ENCODE results near the gene STX8. TPM values are rescaled to one million over a fixed set of nuclear protein-coding genes. Genes with fewer than 3 reads are reported as not detected.
"Not testable (repeated sequence)": the region's sequence is repeated elsewhere in the genome, so short reads cannot be mapped to it uniquely, and the experiment has no call there.

STX8 gene
- polyA plus RNA-seq, 1 of the 3 experiments (the other 2 are of a cell fraction), result 51.3 TPM

GRCh38 chr17:9612006-9612405 lies 36.4 kb upstream of the STX8 start:
- ChIA-PET CTCF (interaction anchor here (1.7 kb wide), 1 partner anchor 35 kb away, joined by 4 read pairs; the partner anchor contains the start of gene CFAP52), POLR2A (no interaction called here)

GRCh38 chr17:9611557-9611956 lies 35.9 kb upstream of the STX8 start:
- H3K9me3 ChIP-seq, result no peaks in the 10 kb centered on the region
- no peaks in the 10 kb centered on the region for H3K79me2 ChIP-seq (ENCODE audit: insufficient read depth)
- WGBS (ENCODE audit: low lambda C conversion rate), result 3% methylated on average over 2 of the region's 2 CpGs
- TF ChIP-seq NFIC (IDR thresholded peaks at IDR 0.05; ENCODE audit: borderline replicate concordance) (no peak), ZBTB33 (IDR thresholded peaks at IDR 0.05; ENCODE audit: borderline replicate concordance, low read depth) (no peak), TCF12 (IDR thresholded peaks at IDR 0.05) (no peak), FOXM1 (IDR thresholded peaks at IDR 0.05; ENCODE audit: low read depth) (no peak), MXI1 (IDR thresholded peaks at IDR 0.05; ENCODE audit: low read depth, low read length) (no peak), TEAD4 (IDR thresholded peaks at IDR 0.05; ENCODE audit: borderline replicate concordance, insufficient read depth) (no peak)
- TF ChIP-seq, protein P1, sequence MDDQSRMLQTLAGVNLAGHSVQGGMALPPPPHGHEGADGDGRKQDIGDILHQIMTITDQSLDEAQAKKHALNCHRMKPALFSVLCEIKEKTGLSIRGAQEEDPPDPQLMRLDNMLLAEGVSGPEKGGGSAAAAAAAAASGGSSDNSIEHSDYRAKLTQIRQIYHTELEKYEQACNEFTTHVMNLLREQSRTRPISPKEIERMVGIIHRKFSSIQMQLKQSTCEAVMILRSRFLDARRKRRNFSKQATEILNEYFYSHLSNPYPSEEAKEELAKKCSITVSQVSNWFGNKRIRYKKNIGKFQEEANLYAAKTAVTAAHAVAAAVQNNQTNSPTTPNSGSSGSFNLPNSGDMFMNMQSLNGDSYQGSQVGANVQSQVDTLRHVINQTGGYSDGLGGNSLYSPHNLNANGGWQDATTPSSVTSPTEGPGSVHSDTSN (IDR thresholded peaks at IDR 0.05), result no peak
- DNase-seq, result no peak
- no peaks in the 10 kb centered on the region for H4K20me1 ChIP-seq (ENCODE audit: insufficient read depth)
- H3K4me3 ChIP-seq (ENCODE audit: low read depth in 2 of 2, low read length in 1 of 2), result no peak overlapping the region
- no peak overlapping the region for H3K27ac ChIP-seq (ENCODE audit: low read depth in 2 of 2, low read length in 1 of 2)
- H2AFZ ChIP-seq (ENCODE audit: low read depth), result no peak overlapping the region
- H3K36me3 ChIP-seq (replicated peaks in 1 of 2; ENCODE audit: control insufficient read depth in 1 of 2, insufficient read depth in 2 of 2, low read length in 1 of 2), result no peaks in the 10 kb centered on the region
- no peak overlapping the region for H3K9ac ChIP-seq
- no peaks in the 10 kb centered on the region for H3K9me2 ChIP-seq
- no peak overlapping the region for H3K4me2 ChIP-seq
- ChIA-PET POLR2A (no interaction called here), CTCF (interaction anchor here (1.7 kb wide), 1 partner anchor 34 kb away, joined by 4 read pairs; the partner anchor contains the start of gene CFAP52)
- no peaks in the 10 kb centered on the region; the same call in 1 of the 2 replicates for H3K27me3 ChIP-seq (ENCODE audit: insufficient read depth)
- H3K4me1 ChIP-seq (ENCODE audit: control insufficient read depth in 1 of 2, insufficient read depth in 2 of 2, low read depth in 1 of 2, low read length in 1 of 2), result no peaks in the 10 kb centered on the region
- no peaks in the 10 kb centered on the region for H3F3A ChIP-seq (replicated peaks; ENCODE audit: insufficient read depth)

More at GRCh38 chr17:9612006-9612405, 36.4 kb upstream of the STX8 start:
- Histone ChIP-seq H3K4me1 (ENCODE audit: control insufficient read depth in 1 of 2, insufficient read depth in 2 of 2, low read depth in 1 of 2, low read length in 1 of 2) (no peaks in the 10 kb centered on the region), H2AFZ (ENCODE audit: low read depth) (no peak overlapping the region), H3K4me2 (no peak overlapping the region), H3K36me3 (replicated peaks in 1 of 2; ENCODE audit: control insufficient read depth in 1 of 2, insufficient read depth in 2 of 2, low read length in 1 of 2) (no peaks in the 10 kb centered on the region), H4K20me1 (ENCODE audit: insufficient read depth) (no peaks in the 10 kb centered on the region), H3K79me2 (ENCODE audit: insufficient read depth) (no peaks in the 10 kb centered on the region), H3K27ac (ENCODE audit: low read depth in 2 of 2, low read length in 1 of 2) (no peak overlapping the region), H3F3A (replicated peaks; ENCODE audit: insufficient read depth) (no peaks in the 10 kb centered on the region), H3K27me3 (ENCODE audit: insufficient read depth) (no peaks in the 10 kb centered on the region; the same call in 1 of the 2 replicates), H3K9me3 (no peaks in the 10 kb centered on the region), H3K4me3 (ENCODE audit: low read depth in 2 of 2, low read length in 1 of 2) (no peak overlapping the region), H3K9me2 (no peaks in the 10 kb centered on the region), H3K9ac (no peak overlapping the region)
- no peak for DNase-seq
- TF ChIP-seq CHD2 (IDR thresholded peaks at IDR 0.05; ENCODE audit: low read length, partially characterized antibody) (no peak), NFIC (IDR thresholded peaks at IDR 0.05; ENCODE audit: borderline replicate concordance) (no peak), RCOR1 (IDR thresholded peaks at IDR 0.05; ENCODE audit: low read length) (no peak), RAD21 (IDR thresholded peaks at IDR 0.05; ENCODE audit: low read length) (no peak)
- WGBS (ENCODE audit: low lambda C conversion rate), result 21% methylated on average over 9 of the region's 9 CpGs

DNA sequence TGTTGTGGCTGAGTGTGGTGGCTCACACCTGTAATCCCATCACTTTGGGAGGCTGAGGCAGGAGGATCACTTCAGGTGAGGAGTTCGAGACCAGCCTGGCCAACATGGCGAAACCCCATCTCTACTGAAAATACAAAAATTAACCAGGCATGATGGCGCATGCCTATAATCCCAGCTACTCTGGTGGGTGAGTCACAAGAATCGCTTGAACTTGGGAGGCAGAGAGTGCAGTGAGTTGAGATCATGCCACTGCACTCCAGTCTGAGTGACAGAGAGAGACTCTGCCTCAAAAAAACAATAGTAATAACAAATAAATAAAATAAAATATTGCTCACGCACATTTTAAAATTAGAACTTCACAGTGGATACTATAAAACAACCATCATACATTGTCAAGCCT lies 31.4 kb upstream of the STX8 start:
- H3K79me2 ChIP-seq (ENCODE audit: insufficient read depth); H4K20me1 ChIP-seq (ENCODE audit: insufficient read depth); DNase-seq; H3K4me1 ChIP-seq (ENCODE audit: control insufficient read depth in 1 of 2, insufficient read depth in 2 of 2, low read depth in 1 of 2, low read length in 1 of 2); H2AFZ ChIP-seq (ENCODE audit: low read depth); H3K27ac ChIP-seq (ENCODE audit: low read depth in 2 of 2, low read length in 1 of 2); H3K27me3 ChIP-seq (ENCODE audit: insufficient read depth); H3K36me3 ChIP-seq (replicated peaks in 1 of 2; ENCODE audit: control insufficient read depth in 1 of 2, insufficient read depth in 2 of 2, low read length in 1 of 2); H3K9me2 ChIP-seq; H3K4me2 ChIP-seq; H3K9ac ChIP-seq; H3K9me3 ChIP-seq; H3F3A ChIP-seq (replicated peaks; ENCODE audit: insufficient read depth); POLR2A ChIA-PET; H3K4me3 ChIP-seq (ENCODE audit: low read depth in 2 of 2, low read length in 1 of 2): not testable (repeated sequence)
- WGBS (ENCODE audit: low lambda C conversion rate), result 17% methylated on average over 5 of the region's 5 CpGs
- CTCF ChIA-PET, result interaction anchor here (1.2 kb wide), 1 partner anchor 28 kb away, joined by 3 read pairs; no protein-coding TSS in a partner anchor

Data from SK-N-SH (cell line).